Stimulated activated CD4-positive, alpha-beta T cell treated with anti-CD3 and anti-CD28 coated beads, TNF-alpha, amount 100 ng/mL, for 4 hours (primary cell): ENCODE data around the gene ROBO2.

Source experiments
- DNase-seq, 3 experiments: peaks; one replicate each; pipeline ENCODE4 v3.0.0-alpha.2; 2020; ENCODE audit warnings: low read depth in 3 of 3

The ROBO2 gene

GRCh38 chr3:77052733-77053670, 13.1 kb downstream of the ROBO2 start:
- DNase-seq: no peak

DNA sequence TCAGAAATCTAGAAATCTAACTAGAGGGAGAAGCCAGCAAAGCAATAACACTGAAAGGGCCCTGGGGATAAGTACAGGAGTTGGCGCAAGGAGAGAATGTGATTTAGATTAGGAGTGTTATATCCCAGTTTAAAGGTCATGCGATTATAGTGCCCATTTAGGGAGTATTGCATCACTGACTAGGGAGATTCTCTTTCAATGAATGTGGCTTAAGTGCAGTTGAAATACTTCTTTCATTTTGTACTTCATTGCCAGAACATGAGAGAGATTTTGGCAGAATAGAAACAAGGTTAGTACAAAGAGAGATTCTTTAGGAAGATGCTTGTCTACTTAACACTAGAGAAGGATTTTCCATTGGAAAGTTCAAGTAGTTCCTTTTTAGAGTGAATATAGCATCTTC, 13.9 kb downstream of the ROBO2 start:
- no peak for DNase-seq

DNA sequence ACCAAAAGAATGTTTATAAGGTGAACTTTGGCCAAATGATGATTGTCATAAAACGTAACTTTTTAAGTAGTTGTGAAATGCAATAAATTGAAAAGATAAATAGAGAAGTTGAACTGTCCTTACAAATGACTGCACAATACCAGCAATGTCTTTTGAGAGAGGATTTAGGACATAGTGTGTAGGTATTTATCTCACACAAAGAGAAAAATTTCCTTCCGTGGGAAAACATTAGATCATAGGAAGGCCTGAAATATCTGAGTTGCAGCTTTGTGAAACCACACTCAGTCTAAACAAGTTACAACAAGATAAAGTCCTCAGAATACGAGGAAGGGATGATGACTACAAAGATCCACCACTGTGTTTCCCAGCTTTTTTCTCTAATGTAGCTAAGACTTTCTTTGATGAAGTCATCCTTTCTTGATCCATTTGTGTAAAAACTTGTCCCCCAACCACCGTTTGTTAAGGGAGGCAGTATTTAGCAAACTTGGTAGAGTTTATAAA, 16.0 kb downstream of the ROBO2 start:
- DNase-seq: no peak

DNA sequence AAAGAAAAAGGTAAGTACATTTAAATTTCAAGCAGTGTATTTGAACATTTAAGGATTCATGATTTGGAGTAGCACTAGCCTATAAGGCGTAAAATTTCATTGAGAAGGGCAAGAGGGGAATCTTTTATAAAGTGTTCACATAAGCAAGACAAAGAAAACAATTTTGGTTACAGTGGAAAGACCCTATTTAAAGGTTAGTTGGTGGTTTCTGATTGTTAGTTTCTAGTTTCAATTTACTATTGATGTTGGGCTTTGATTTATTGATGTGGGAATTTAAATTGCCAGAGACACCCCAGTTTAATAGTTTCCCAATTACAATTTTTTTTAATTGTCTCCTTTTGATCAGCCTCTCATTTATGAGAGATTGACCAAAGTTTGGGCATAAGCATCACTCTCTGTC, 19.5 kb downstream of the ROBO2 start:
- no peak for DNase-seq

- DNase-seq: no peak
Measured at GRCh38 chr3:77063423-77063822, 23.5 kb downstream of the ROBO2 start.

- no peak for DNase-seq
Measured at GRCh38 chr3:77065750-77066149, 25.9 kb downstream of the ROBO2 start.

DNA sequence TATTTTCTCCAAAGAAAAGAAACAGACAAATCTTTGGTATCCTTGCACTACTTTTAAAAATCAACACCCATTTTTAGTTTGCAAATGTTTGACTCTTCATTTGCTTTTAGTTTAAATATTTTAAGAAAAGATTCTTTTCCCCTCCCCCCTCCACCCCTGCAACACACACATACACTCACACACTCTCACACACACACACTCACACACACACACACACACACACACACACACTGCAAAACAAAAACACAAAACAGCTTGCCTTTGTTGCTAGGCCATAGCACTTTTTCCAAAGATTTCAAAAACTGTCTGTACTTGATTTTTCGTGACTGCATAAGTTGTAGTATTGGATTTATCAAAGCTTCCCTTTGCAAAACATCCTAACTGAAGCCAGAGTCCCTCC, 26.9 kb downstream of the ROBO2 start:
- no peak for DNase-seq

GRCh38 chr3:77068808-77069207, 28.9 kb downstream of the ROBO2 start:
- DNase-seq: no peak

GRCh38 chr3:77071364-77071763, 31.5 kb downstream of the ROBO2 start:
- no peak for DNase-seq

DNA sequence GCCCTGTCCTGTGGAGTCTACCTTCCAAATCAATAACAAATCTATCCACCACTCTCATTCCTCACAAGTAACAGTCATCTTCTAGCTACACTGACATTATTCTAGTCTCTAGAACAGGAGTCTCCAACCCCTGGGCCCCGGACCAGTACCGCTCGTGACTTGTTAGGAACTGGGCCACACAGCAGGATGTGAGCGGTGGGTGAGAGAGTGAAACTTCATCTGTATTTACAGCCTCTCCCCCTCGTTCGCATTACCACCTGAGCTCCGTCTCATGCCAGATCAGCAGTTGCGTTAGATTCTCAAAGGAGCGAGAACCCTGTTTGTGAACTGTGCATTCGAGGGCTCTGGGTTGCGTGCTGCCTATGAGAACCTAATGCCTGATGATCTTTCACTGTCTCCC, 31.9 kb downstream of the ROBO2 start:
- DNase-seq: no peak

GRCh38 chr3:77072232-77072631, 32.3 kb downstream of the ROBO2 start:
- no peak for DNase-seq

DNA sequence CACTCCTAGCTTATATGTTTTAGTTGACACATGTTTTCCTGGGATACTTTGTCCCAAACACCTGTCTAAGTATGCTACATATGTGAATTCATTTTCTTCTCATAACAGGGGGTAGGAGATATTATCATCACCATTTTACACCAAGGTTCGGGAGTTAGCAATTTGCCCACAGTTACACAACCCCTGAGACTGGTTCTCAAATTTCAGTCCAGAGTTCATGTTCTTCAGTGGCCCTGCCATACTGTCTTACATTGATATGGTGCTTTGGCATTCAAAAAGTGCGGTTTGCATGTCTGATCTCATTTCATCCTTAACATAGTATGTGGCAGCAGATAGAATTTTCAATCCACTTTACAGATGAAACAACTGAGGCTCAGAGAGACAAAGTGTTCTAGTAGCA, 38.4 kb downstream of the ROBO2 start:
- no peak for DNase-seq

DNA sequence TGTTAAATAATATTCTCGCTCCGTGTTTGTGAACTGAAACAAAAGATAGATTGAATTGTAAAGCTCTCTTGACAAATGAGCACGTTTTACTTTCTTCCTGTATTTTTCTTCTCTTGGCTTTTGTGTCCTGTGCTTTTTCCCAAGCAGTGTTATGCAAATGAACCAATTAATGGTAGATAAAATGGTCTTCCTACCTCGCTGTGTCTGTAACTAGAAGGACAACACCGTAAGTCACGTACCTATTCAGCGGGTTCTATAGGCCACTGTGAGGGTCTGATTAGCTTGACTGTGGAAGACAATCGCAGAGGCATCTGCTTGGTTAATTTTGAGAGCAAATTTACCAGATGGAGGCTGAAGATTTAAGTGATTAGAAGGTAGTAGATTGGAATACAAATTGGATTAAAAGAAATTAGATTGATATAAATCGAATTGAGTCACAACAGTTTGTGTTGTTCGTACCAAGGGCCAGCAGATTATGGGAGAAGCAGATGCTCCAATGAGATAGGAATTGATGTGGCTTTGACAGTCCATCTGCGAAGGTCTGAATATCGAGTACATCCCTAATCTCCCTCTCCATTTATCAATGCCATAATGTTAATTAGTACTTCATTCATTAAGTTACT, 40.2 kb downstream of the ROBO2 start:
- no peak for DNase-seq

- DNase-seq: no peak
Measured at GRCh38 chr3:77081240-77081661, 41.4 kb downstream of the ROBO2 start.

DNA sequence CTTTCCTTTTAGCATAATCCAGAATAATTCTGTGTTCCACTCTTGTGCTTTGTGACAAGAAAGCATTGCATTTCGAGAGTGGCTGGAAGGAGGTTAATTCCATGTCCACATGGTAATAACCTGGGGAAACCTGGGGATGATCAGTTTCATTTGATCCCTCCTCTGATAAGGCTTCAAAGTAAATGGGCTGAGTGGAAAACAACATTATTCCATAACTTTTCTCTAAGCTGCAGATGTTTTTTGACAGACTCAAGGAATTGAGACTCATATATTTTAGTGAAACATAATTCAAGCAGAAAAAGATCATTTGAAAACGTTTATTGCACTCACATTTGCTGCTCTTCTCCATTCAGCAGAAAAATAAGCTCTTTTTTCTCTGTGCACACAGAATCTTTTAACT, 44.6 kb downstream of the ROBO2 start:
- DNase-seq: no peak

DNA sequence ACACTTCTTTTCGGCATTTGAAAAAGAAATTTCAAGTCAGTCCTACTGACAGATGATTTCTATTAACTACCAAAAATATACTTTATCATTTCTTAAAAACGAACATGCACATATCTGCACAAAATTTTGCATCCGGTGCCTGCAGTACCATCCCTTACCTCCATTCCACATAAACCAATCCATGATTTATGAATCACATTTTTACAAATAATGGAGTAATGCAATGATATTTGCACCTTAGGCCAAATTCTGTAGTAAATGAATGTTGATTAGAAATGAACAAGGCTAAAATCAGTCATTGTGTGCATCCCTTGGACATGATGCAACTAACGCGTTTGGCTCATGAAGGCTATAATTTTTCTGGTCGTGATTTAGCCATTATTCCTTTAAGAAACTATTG, 46.5 kb downstream of the ROBO2 start:
- DNase-seq: no peak

DNA sequence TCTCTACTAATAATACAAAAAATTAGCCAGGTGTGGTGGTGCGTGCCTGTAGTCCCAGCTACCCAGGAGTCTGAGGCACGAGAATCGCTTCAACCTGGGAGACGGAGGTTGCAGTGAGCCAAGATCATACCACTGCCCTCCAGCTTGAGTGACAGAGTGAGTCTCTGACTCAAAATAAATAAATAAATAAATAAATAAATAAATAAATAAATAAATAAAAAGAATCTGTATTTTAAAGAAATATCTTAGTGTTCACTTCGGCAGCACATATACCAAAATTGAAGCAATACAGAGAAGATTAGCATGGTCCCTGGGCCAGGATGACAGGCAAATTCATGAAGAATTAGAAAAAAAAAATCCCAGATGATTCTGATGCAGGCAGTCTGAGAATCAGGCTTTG, 51.9 kb downstream of the ROBO2 start:
- DNase-seq: no peak

GRCh38 chr3:77093101-77093500, 53.2 kb downstream of the ROBO2 start:
- DNase-seq: no peak

DNA sequence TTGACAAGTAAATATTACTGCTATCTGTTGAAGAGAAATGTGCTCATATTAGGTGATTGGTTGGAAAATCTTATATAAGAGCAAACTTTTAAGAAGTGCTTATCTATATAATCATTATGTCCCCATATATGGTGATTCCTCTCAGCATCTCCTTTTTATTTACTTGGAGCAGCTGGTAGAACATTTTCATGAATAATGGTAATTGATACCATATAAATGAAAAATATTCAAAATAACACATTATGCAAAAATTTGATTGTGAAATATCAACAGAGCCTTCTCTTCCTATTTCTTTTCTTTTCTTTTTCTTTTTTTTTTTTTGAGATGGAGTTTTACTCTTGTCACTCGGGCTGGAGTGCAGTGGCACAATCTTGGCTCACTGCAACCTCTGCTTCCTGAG, 56.2 kb downstream of the ROBO2 start:
- DNase-seq: no peak

- DNase-seq: no peak
Measured at GRCh38 chr3:77096966-77097890, 57.3 kb downstream of the ROBO2 start.

GRCh38 chr3:77102951-77103769, 63.3 kb downstream of the ROBO2 start:
- no peak for DNase-seq
